Astrocyte (in vitro differentiated cells and primary cell): ENCODE data around the gene C1orf210. TPM values are rescaled to one million over a fixed set of nuclear protein-coding genes. Genes with fewer than 3 reads are reported as not detected.

ENCODE experiments used
- DNase-seq: peaks from one replicate; pipeline ENCODE4 v3.0.0-alpha.2; 2010; ENCODE audit warnings: low read depth
- FAIRE-seq: peaks from 2 replicates; lab custom pipeline; 2011; peaks lifted over from hg19 to GRCh38; lab: Jason Lieb, UNC
- H2AFZ ChIP-seq: 2 replicates; pipeline ENCODE4 v1.6.0; 2012; ENCODE audit warnings: low read depth, low read length, inconsistent platforms
- H3K27ac ChIP-seq: 2 replicates; pipeline ENCODE4 v1.5.1; 2011; ENCODE audit warnings: low read depth, low read length, inconsistent platforms
- H3K27me3 ChIP-seq: 2 replicates; pipeline ENCODE4 v1.6.0; 2011; ENCODE audit warnings: low read length, inconsistent platforms; ENCODE audit not compliant: insufficient read depth
- H3K36me3 ChIP-seq: 2 replicates; pipeline ENCODE4 v1.5.1; 2011; ENCODE audit warnings: low read length, inconsistent platforms; ENCODE audit not compliant: insufficient read depth
- H3K4me1 ChIP-seq: 2 replicates; pipeline ENCODE4 v1.5.1; 2011; ENCODE audit warnings: low read length, inconsistent platforms; ENCODE audit not compliant: insufficient read depth
- H3K4me2 ChIP-seq: 2 replicates; pipeline ENCODE4 v1.6.0; 2012; ENCODE audit warnings: low read length, inconsistent platforms
- H3K4me3 ChIP-seq: 2 replicates; pipeline ENCODE4 v1.5.1; 2011; ENCODE audit warnings: low read depth, mild to moderate bottlenecking, low read length, inconsistent platforms; ENCODE audit not compliant: insufficient read depth
- H3K79me2 ChIP-seq: 2 replicates; pipeline ENCODE4 v1.6.0; 2012; ENCODE audit warnings: mild to moderate bottlenecking, low read length, inconsistent platforms; ENCODE audit not compliant: insufficient read depth
- H3K9ac ChIP-seq: 2 replicates; pipeline ENCODE4 v1.6.0; 2012; ENCODE audit warnings: mild to moderate bottlenecking, low read length, inconsistent platforms
- H3K9me3 ChIP-seq: 2 replicates; pipeline ENCODE4 v1.5.1; 2012; ENCODE audit warnings: low read depth, mild to moderate bottlenecking, low read length, inconsistent platforms; ENCODE audit not compliant: insufficient read depth
- H4K20me1 ChIP-seq: 2 replicates; pipeline ENCODE4 v1.6.0; 2012; ENCODE audit warnings: low read length, inconsistent platforms; ENCODE audit not compliant: insufficient read depth
- H3K27ac Mint-ChIP-seq: one replicate; pipeline ENCODE4 v1.8.0; 2021; ENCODE audit warnings: mild to moderate bottlenecking, mixed read lengths; ENCODE audit not compliant: unreplicated experiment
- H3K27me3 Mint-ChIP-seq: one replicate; pipeline ENCODE4 v1.8.0; 2021; ENCODE audit warnings: low read depth, mixed read lengths; ENCODE audit not compliant: unreplicated experiment
- H3K36me3 Mint-ChIP-seq: one replicate; pipeline ENCODE4 v1.8.0; 2021; ENCODE audit warnings: low read depth, mixed read lengths; ENCODE audit not compliant: unreplicated experiment
- H3K4me1 Mint-ChIP-seq: one replicate; pipeline ENCODE4 v1.8.0; 2021; ENCODE audit warnings: low read depth, mixed read lengths; ENCODE audit not compliant: unreplicated experiment
- H3K4me3 Mint-ChIP-seq: one replicate; pipeline ENCODE4 v1.8.0; 2021; ENCODE audit warnings: mild to moderate bottlenecking, moderate library complexity, mixed read lengths; ENCODE audit not compliant: unreplicated experiment
- H3K9me3 Mint-ChIP-seq: one replicate; pipeline ENCODE4 v1.8.0; 2021; ENCODE audit warnings: mild to moderate bottlenecking, mixed read lengths; ENCODE audit not compliant: unreplicated experiment
- EZH2 ChIP-seq: IDR thresholded peaks from 2 replicates; pipeline ENCODE4 v1.6.1; 2012; ENCODE audit warnings: mild to moderate bottlenecking, low read length, inconsistent platforms; ENCODE audit not compliant: insufficient read depth
- total RNA-seq: library from RNA; stranded (reverse); gene quantifications from 2 replicates; pipeline ENCODE4 v1.2.1, GENCODE V29; 2021
- TF ChIP-seq, protein P1 (sequence below): IDR thresholded peaks from 2 replicates; pipeline ENCODE4 v1.5.1; 2011; ENCODE audit warnings: low read depth, mild to moderate bottlenecking, inconsistent platforms, low read length, moderate library complexity; ENCODE audit not compliant: insufficient read depth

Gene C1orf210
- total RNA-seq, 1 donor from 2014 or later: 0.84 TPM

GRCh38 chr1:43272576-43273571 is 12.5 kb downstream of the C1orf210 start:
- FAIRE-seq (no peak), DNase-seq (no peak)
- H3K4me2 ChIP-seq: no peak overlapping the region
- H3K9me3 Mint-ChIP-seq: peaks cover 6% of the 10 kb centered on the region
- TF ChIP-seq EZH2: no peak
- TF ChIP-seq, protein P1, sequence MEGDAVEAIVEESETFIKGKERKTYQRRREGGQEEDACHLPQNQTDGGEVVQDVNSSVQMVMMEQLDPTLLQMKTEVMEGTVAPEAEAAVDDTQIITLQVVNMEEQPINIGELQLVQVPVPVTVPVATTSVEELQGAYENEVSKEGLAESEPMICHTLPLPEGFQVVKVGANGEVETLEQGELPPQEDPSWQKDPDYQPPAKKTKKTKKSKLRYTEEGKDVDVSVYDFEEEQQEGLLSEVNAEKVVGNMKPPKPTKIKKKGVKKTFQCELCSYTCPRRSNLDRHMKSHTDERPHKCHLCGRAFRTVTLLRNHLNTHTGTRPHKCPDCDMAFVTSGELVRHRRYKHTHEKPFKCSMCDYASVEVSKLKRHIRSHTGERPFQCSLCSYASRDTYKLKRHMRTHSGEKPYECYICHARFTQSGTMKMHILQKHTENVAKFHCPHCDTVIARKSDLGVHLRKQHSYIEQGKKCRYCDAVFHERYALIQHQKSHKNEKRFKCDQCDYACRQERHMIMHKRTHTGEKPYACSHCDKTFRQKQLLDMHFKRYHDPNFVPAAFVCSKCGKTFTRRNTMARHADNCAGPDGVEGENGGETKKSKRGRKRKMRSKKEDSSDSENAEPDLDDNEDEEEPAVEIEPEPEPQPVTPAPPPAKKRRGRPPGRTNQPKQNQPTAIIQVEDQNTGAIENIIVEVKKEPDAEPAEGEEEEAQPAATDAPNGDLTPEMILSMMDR: no peak
- H4K20me1 ChIP-seq: no peaks in the 10 kb centered on the region
- H3K9ac ChIP-seq: no peak overlapping the region
- H3K36me3 Mint-ChIP-seq: no peaks in the 10 kb centered on the region
- H3K36me3 ChIP-seq: no peaks in the 10 kb centered on the region
- H3K27me3 ChIP-seq: peaks cover 5% of the 10 kb centered on the region
- no peak overlapping the region for H3K4me3 Mint-ChIP-seq
- peaks cover 4% of the 10 kb centered on the region for H3K4me1 Mint-ChIP-seq
- peaks cover 15% of the 10 kb centered on the region for H3K27me3 Mint-ChIP-seq
- no peak overlapping the region for H2AFZ ChIP-seq
- no peaks in the 10 kb centered on the region for H3K79me2 ChIP-seq
- no peak overlapping the region for H3K4me3 ChIP-seq
- peaks cover 7% of the 10 kb centered on the region for H3K4me1 ChIP-seq
- H3K27ac Mint-ChIP-seq: no peak overlapping the region
- H3K9me3 ChIP-seq: no peaks in the 10 kb centered on the region
- no peak overlapping the region for H3K27ac ChIP-seq

GRCh38 chr1:43272161-43272560 is 13.2 kb downstream of the C1orf210 start:
- Mint-ChIP-seq H3K4me1 (peaks cover 4% of the 10 kb centered on the region), H3K9me3 (peaks cover 5% of the 10 kb centered on the region), H3K4me3 (no peak overlapping the region), H3K27ac (no peak overlapping the region), H3K27me3 (peaks cover 13% of the 10 kb centered on the region), H3K36me3 (no peaks in the 10 kb centered on the region)
- Histone ChIP-seq H3K9me3 (no peaks in the 10 kb centered on the region), H3K27ac (no peak overlapping the region), H4K20me1 (no peaks in the 10 kb centered on the region), H3K9ac (no peak overlapping the region), H3K4me3 (no peak overlapping the region), H3K27me3 (peaks cover 5% of the 10 kb centered on the region), H3K4me2 (no peak overlapping the region), H3K79me2 (no peaks in the 10 kb centered on the region), H2AFZ (no peak overlapping the region), H3K36me3 (no peaks in the 10 kb centered on the region), H3K4me1 (peaks cover 7% of the 10 kb centered on the region)
- DNase-seq (no peak), FAIRE-seq (no peak)
- TF ChIP-seq, protein P1: no peak
- TF ChIP-seq EZH2: no peak
